22Rv1 (cell line): ENCODE data around the gene U2AF2.

Experiments
- H3K27ac ChIP-seq: fragments of 450-650 bp; 2 replicates; pipeline ENCODE4 v1.5.1; 2017
- ZFX ChIP-seq: fragments of 450-650 bp; IDR thresholded peaks from 2 replicates; pipeline ENCODE4 v1.6.1; 2017; ENCODE audit warnings: antibody characterized with exemption, borderline replicate concordance
- TF ChIP-seq, protein P1 (sequence below): fragments of 450-650 bp; IDR thresholded peaks from 2 replicates; pipeline ENCODE4 v1.5.1; 2017; ENCODE audit warnings: mild to moderate bottlenecking

U2AF2 gene

GRCh38 chr19:55617426-55617825 lies 37.4 kb upstream of the U2AF2 start:
- TF ChIP-seq, protein P1, sequence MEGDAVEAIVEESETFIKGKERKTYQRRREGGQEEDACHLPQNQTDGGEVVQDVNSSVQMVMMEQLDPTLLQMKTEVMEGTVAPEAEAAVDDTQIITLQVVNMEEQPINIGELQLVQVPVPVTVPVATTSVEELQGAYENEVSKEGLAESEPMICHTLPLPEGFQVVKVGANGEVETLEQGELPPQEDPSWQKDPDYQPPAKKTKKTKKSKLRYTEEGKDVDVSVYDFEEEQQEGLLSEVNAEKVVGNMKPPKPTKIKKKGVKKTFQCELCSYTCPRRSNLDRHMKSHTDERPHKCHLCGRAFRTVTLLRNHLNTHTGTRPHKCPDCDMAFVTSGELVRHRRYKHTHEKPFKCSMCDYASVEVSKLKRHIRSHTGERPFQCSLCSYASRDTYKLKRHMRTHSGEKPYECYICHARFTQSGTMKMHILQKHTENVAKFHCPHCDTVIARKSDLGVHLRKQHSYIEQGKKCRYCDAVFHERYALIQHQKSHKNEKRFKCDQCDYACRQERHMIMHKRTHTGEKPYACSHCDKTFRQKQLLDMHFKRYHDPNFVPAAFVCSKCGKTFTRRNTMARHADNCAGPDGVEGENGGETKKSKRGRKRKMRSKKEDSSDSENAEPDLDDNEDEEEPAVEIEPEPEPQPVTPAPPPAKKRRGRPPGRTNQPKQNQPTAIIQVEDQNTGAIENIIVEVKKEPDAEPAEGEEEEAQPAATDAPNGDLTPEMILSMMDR, result no peak
- H3K27ac ChIP-seq, result no peak overlapping the region

GRCh38 chr19:55618426-55618825 lies 36.4 kb upstream of the U2AF2 start:
- TF ChIP-seq, protein P1, result no peak
- TF ChIP-seq ZFX, result no peak
- H3K27ac ChIP-seq, result peak overlapping the region; percentile 33

DNA sequence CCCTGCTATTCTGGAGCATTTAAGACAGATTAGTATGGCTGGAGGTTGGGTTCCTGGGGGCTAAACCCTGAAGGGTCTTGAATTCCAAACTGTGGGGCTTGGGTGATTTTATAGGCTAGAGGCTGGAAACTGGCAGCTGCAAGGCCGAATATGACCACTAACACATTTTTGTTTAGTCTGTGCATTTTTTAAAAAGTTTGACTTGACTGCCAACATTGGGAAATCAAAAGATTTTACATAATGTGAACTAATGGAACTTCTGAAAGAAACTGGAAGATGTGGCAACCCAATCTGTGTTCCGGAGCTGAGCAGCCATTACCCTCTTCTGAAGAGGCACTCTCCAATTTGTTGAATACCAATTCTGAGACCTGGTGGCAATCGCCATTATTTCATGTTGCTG lies 35.5 kb upstream of the U2AF2 start:
- H3K27ac ChIP-seq, result peak overlapping the region; percentile 33
- TF ChIP-seq ZFX, result no peak
- TF ChIP-seq, protein P1, result no peak

DNA sequence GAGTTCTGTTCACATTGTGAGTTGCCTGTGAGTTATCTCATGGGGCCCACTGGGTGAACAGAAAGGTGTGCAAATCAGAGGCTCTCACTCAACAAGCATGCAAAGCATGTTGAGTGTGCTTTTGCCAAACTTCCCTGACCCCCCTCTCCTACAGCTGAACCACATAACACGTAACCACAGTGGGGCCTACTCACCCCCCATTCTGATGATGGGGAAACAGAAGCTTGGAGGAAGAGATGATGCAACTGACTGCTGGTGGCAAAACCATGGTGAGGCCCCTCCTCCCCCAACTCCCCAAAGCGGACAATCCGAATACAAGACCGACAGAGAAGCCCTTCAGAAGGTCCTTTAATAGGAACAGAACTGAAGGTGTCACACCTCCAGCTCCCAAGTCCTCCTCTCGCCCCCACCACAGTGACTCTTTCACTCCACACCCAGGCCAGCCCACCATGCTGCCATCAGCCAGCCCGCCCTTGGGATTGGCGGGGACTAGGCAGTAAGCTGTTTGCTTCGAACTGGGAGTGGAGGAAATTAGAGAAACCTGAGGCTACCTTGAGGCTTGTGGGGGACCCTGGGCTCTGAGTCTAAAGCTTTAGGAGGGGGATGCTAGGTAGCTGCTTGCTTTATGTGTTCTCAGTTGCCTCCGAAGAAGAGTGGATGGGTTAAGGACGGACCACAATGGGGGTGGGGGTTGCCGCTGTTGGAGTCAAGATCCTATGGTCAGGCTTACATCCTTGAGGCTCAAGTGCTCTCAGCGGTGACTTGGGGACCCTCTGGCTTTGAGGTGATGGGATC lies 34.2 kb upstream of the U2AF2 start:
- no peak for TF ChIP-seq ZFX
- TF ChIP-seq, protein P1, result no peak
- H3K27ac ChIP-seq, result no peak overlapping the region

DNA sequence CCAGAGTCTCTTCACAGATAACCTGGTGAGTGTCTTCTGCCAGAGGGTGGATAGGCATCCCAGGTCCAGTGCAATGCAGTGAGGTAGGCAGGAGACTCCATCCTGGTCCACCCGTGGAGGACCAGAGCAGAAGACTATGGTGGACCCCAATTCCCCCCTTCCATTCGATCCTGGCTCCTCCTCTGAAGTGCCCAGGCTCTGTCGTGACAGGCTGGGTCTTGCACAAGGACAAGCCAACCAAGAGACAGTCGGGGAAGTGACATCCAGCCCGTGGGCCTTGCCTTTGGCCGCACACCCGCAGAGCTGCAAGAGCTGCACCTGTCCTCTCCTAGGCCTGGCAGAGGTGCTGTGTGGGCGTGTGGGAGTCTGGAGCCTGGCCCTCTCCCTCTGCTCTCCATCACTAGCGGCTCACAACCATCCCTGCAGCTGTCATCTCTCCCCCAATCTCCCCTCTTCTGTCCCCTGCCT lies 33.6 kb upstream of the U2AF2 start:
- no peak overlapping the region for H3K27ac ChIP-seq
- TF ChIP-seq, protein P1, result no peak
- no peak for TF ChIP-seq ZFX

- H3K27ac ChIP-seq, result no peak overlapping the region
- TF ChIP-seq ZFX, result no peak
- TF ChIP-seq, protein P1, result no peak
Measured at GRCh38 chr19:55621673-55622231, 33.1 kb upstream of the U2AF2 start.
